HepG2 (cell line): ENCODE results near the gene ZNF138. TPM values are rescaled to one million over a fixed set of nuclear protein-coding genes. Genes with fewer than 3 reads are reported as not detected.

Experiments
- ATF7-NPFF ChIP-seq: sonication (generic); formaldehyde crosslinking; IDR thresholded peaks from 2 replicates; pipeline ENCODE4 v1.8.1; 2023; ENCODE audit warnings: mild to moderate bottlenecking, low read depth, missing genetic modification reagents, moderate library complexity
- BCL6 ChIP-seq: IDR thresholded peaks from 2 replicates; pipeline ENCODE4 v1.6.1; 2016; ENCODE audit warnings: missing genetic modification reagents, missing compliant biosample characterization
- GABPB1 ChIP-seq: IDR thresholded peaks from 2 replicates; pipeline ENCODE4 v1.6.1; 2016; ENCODE audit warnings: mild to moderate bottlenecking, missing genetic modification reagents, moderate library complexity, missing compliant biosample characterization
- HDAC1 ChIP-seq: sonication (generic); formaldehyde crosslinking; IDR thresholded peaks from 2 replicates; pipeline ENCODE4 v1.5.1; 2020; ENCODE audit warnings: mild to moderate bottlenecking, missing genetic modification reagents
- HOXA7 ChIP-seq: sonication (generic); formaldehyde crosslinking; IDR thresholded peaks from 2 replicates; pipeline ENCODE4 v1.8.1; 2022; ENCODE audit warnings: mild to moderate bottlenecking, missing genetic modification reagents, moderate library complexity
- NFYC ChIP-seq: IDR thresholded peaks from 2 replicates; pipeline ENCODE4 v1.6.1; 2016; ENCODE audit warnings: missing genetic modification reagents, missing compliant biosample characterization
- SRSF9 ChIP-seq: fragments of 200-400 bp; formaldehyde crosslinking; IDR thresholded peaks from 2 replicates; pipeline ENCODE4 v1.6.1; 2018; ENCODE audit warnings: borderline replicate concordance, mild to moderate bottlenecking, low read depth, low read length; ENCODE audit not compliant: insufficient read depth, poor library complexity, severe bottlenecking
- TBP ChIP-seq: sonication (generic); formaldehyde crosslinking; IDR thresholded peaks from 2 replicates; pipeline ENCODE4 v1.5.0; 2020; ENCODE audit warnings: missing genetic modification reagents
- TSC22D2 ChIP-seq: sonication (generic); formaldehyde crosslinking; IDR thresholded peaks from 2 replicates; pipeline ENCODE4 v1.5.1; 2020; ENCODE audit warnings: missing genetic modification reagents, mild to moderate bottlenecking, borderline replicate concordance
- ZBTB42 ChIP-seq: sonication (generic); formaldehyde crosslinking; IDR thresholded peaks from 2 replicates; pipeline ENCODE4 v1.5.0; 2020; ENCODE audit warnings: mild to moderate bottlenecking, missing genetic modification reagents
- ZFP90 ChIP-seq: sonication (generic); formaldehyde crosslinking; IDR thresholded peaks from 2 replicates; pipeline ENCODE4 v1.8.0; 2022; ENCODE audit warnings: missing genetic modification reagents, mild to moderate bottlenecking, inconsistent platforms, borderline replicate concordance
- ZNF143 ChIP-seq: sonication (generic); formaldehyde crosslinking; IDR thresholded peaks from 2 replicates; pipeline ENCODE4 v1.4.0; 2020; ENCODE audit warnings: missing genetic modification reagents
- ZNF251 ChIP-seq: sonication (generic); formaldehyde crosslinking; IDR thresholded peaks from 2 replicates; pipeline ENCODE4 v1.9.0; 2021; ENCODE audit warnings: mild to moderate bottlenecking, missing genetic modification reagents
- ZNF256 ChIP-seq: sonication (generic); formaldehyde crosslinking; conservative IDR thresholded peaks from 2 replicates; pipeline ENCODE4 v1.4.0; 2020; ENCODE audit warnings: missing genetic modification reagents
- ZNF510 ChIP-seq: sonication (generic); formaldehyde crosslinking; IDR thresholded peaks from 2 replicates; pipeline ENCODE4 v1.4.0; 2020; ENCODE audit warnings: low read depth, mild to moderate bottlenecking, missing genetic modification reagents
- ZNF547 ChIP-seq: sonication (generic); formaldehyde crosslinking; IDR thresholded peaks from 2 replicates; pipeline ENCODE4 v1.5.1; 2020; ENCODE audit warnings: mild to moderate bottlenecking, missing genetic modification reagents
- ZNF703 ChIP-seq: sonication (generic); formaldehyde crosslinking; IDR thresholded peaks from 2 replicates; pipeline ENCODE4 v1.5.1; 2020; ENCODE audit warnings: missing genetic modification reagents, mild to moderate bottlenecking, moderate library complexity, borderline replicate concordance
- ZNF713 ChIP-seq: sonication (generic); formaldehyde crosslinking; IDR thresholded peaks from 2 replicates; pipeline ENCODE4 v1.4.0; 2020; ENCODE audit warnings: mild to moderate bottlenecking, missing genetic modification reagents
- ZNF720 ChIP-seq: sonication (generic); formaldehyde crosslinking; IDR thresholded peaks from 2 replicates; pipeline ENCODE4 v1.4.0; 2020; ENCODE audit warnings: missing genetic modification reagents
- ZNF775 ChIP-seq: sonication (generic); formaldehyde crosslinking; IDR thresholded peaks from 2 replicates; pipeline ENCODE4 v1.4.0; 2020; ENCODE audit warnings: missing genetic modification reagents, mild to moderate bottlenecking, moderate library complexity, borderline replicate concordance
- polyA plus RNA-seq, 8 experiments: library from polyadenylated mRNA; depleted of rRNA in 3 of 8; stranded (reverse) in 7 of 8; unstranded in 1 of 8; fragments of >200 nt; fragmentation: Illumina TruSeq in 4 of 8; extraction: Trizol in 4 of 8; gene quantifications; 2 replicates each; pipeline versions ENCODE4 v1.2.1 to v1.2.3, GENCODE V29; 2011 to 2016; ENCODE audit warnings: low read depth in 4 of 8, missing spikeins in 1 of 8, mixed read lengths in 1 of 8; ENCODE audit not compliant: insufficient read depth in 1 of 8
- total RNA-seq, 5 experiments: library from RNA; depleted of rRNA; stranded (reverse); fragments of >200 nt; fragmentation: Illumina TruSeq; extraction: Trizol; gene quantifications; 2 replicates each; pipeline ENCODE4 v1.2.3, GENCODE V29; 2016; ENCODE audit warnings: low read depth in 1 of 5
- TF ChIP-seq, protein P1 (sequence below): sonication (generic); formaldehyde crosslinking; conservative IDR thresholded peaks from 2 replicates; pipeline ENCODE4 v1.4.0; 2020; ENCODE audit warnings: missing genetic modification reagents
- TF ChIP-seq, protein P2 (sequence below): sonication (generic); formaldehyde crosslinking; IDR thresholded peaks from 2 replicates; pipeline ENCODE4 v1.9.0; 2021; ENCODE audit warnings: missing genetic modification reagents, borderline replicate concordance
- TF ChIP-seq, protein P3 (sequence below): sonication (generic); formaldehyde crosslinking; IDR thresholded peaks from 2 replicates; pipeline ENCODE4 v1.9.0; 2021; ENCODE audit warnings: missing genetic modification reagents, mild to moderate bottlenecking, borderline replicate concordance

The ZNF138 gene
- total and polyA plus RNA-seq, 2 of the 13 experiments (the other 11 are each of a cell fraction or from before 2014, with no cell fraction given), result 2.7 to 5.8 TPM

DNA sequence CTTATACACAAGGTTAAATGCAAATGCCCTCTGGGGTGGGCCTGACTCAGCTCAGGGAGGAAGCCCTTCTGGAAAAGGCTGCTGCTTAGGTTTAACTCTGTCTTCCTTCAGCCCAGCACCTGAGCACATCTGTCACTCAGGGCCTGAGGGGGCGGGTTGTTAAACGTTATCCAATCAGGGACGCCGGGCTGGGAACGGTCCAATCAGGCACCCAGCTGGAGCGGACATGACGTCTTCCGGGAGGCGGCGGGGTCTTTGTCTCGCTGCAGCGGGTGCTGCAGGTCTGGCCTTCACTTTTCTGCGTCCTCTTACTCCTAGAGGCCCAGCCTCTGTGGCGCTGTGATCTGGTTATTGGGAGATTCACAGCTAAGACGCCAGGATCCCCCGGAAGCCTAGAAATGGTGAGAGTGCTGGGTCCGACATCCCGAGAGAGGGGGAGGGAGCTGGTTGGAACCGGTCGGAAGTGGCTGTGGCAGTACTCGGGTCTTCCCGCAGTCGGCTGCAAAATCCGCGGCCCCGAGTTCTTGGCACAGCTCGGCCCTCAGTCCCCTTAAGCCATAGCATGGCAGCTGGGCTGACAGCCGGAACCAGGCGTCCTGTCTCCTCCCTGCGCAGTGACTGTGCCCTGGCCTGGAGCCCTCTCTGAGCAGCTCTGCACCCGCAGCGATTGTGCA is at the start of gene ZNF138 (continued):
- TF ChIP-seq, protein P1, sequence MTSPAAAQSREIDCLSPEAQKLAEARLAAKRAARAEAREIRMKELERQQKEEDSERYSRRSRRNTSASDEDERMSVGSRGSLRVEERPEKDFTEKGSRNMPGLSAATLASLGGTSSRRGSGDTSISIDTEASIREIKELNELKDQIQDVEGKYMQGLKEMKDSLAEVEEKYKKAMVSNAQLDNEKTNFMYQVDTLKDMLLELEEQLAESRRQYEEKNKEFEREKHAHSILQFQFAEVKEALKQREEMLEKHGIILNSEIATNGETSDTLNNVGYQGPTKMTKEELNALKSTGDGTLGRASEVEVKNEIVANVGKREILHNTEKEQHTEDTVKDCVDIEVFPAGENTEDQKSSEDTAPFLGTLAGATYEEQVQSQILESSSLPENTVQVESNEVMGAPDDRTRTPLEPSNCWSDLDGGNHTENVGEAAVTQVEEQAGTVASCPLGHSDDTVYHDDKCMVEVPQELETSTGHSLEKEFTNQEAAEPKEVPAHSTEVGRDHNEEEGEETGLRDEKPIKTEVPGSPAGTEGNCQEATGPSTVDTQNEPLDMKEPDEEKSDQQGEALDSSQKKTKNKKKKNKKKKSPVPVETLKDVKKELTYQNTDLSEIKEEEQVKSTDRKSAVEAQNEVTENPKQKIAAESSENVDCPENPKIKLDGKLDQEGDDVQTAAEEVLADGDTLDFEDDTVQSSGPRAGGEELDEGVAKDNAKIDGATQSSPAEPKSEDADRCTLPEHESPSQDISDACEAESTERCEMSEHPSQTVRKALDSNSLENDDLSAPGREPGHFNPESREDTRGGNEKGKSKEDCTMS (CRISPR knock-in tag), result no peak
- TF ChIP-seq, protein P2, sequence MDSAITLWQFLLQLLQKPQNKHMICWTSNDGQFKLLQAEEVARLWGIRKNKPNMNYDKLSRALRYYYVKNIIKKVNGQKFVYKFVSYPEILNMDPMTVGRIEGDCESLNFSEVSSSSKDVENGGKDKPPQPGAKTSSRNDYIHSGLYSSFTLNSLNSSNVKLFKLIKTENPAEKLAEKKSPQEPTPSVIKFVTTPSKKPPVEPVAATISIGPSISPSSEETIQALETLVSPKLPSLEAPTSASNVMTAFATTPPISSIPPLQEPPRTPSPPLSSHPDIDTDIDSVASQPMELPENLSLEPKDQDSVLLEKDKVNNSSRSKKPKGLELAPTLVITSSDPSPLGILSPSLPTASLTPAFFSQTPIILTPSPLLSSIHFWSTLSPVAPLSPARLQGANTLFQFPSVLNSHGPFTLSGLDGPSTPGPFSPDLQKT (CRISPR knock-in tag), result no peak
- TF ChIP-seq ZBTB42 (no peak), ZNF547 (CRISPR knock-in tag) (0 out of 2 replicates have a peak, but pooled peaks have one; percentile 22), ZNF703 (0 out of 2 replicates have a peak, but pooled peaks have one; percentile 68), TBP (CRISPR knock-in tag) (no peak), SRSF9 (no peak), ZFP90 (CRISPR knock-in tag) (peak; percentile 48; the same call in 1 of the 2 replicates), ZNF143 (no peak), HDAC1 (CRISPR knock-in tag) (peak; percentile 72; the same call in 1 of the 2 replicates), ZNF251 (no peak), TSC22D2 (CRISPR knock-in tag) (no peak), ZNF510 (CRISPR knock-in tag) (no peak), ZNF256 (CRISPR knock-in tag) (no peak; the same call in 1 of the 2 replicates), NFYC (CRISPR knock-in tag) (peak; percentile 97), ZNF775 (CRISPR knock-in tag) (no peak), ZNF720 (no peak), ZNF713 (CRISPR knock-in tag) (no peak), HOXA7 (CRISPR knock-in tag) (no peak), GABPB1 (CRISPR knock-in tag) (peak; percentile 98), ATF7-NPFF (CRISPR knock-in tag) (peak; percentile 66; the same call in 1 of the 2 replicates), BCL6 (CRISPR knock-in tag) (no peak)
- TF ChIP-seq, protein P3, sequence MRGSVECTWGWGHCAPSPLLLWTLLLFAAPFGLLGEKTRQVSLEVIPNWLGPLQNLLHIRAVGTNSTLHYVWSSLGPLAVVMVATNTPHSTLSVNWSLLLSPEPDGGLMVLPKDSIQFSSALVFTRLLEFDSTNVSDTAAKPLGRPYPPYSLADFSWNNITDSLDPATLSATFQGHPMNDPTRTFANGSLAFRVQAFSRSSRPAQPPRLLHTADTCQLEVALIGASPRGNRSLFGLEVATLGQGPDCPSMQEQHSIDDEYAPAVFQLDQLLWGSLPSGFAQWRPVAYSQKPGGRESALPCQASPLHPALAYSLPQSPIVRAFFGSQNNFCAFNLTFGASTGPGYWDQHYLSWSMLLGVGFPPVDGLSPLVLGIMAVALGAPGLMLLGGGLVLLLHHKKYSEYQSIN (CRISPR knock-in tag), result no peak
